ENCODE measurements around the gene EFNA2. TPM values are rescaled to one million over a fixed set of nuclear protein-coding genes. Genes with fewer than 3 reads are reported as not detected.

The EFNA2 gene
- total RNA-seq, 1 experiment from 2014 or later, result 14.3 TPM

DNA sequence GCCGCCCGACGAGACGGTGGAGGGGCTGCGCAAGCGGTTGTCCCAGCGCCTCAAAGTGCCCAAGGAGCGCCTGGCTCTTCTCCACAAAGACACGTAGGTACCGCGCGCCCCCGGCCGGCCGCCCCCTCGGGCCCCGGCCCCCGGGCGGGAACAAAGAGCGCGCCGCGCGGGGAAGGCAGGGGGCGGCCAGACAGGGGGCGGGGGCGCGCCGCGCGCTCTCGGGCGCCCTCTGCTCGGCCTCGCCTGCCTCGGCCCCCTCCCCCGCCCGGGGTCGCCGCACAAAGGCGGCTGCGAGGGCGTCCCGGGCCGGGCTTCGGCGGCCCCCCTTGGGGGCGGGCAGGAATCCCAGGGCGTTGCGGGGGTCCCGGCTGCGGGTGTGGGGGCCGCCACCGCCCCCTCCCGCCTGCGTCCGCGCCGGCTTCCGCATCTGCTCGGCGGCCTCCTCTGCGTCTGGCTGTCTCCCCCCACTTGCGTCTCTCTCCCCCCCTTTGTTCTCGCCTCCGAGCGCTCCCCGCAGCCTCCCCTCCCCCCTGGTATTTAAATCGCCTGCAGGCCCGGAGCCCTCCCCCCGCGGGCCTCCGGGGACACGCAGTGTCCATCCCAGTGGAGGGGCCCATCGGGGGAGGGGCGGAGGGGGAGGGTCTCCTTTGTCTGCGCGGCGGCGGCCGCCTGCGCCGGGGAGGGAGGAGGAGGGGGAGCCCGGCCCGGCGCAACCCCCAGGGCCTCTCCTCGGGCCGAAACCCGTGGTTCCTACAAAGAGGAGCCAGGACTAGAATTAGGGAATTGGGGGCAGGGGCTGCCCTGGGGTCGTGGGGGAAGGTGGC is 35.0 kb upstream of the EFNA2 start:
- no CpG with 5 or more reads among the region's 90 CpGs for WGBS (ENCODE audit: extremely low coverage, insufficient read length, low lambda C conversion rate)

More for the DNA sequence above, 35.0 kb upstream of the EFNA2 start:
- Histone ChIP-seq H3K9me3 (ENCODE audit: control insufficient read depth, low read depth, low read length) (no peaks in the 10 kb centered on the region), H4K91ac (ENCODE audit: insufficient read length, low read depth, low read length) (no peak overlapping the region), H3T11ph (ENCODE audit: low read length) (no peak overlapping the region), H2BK12ac (ENCODE audit: insufficient read length, low read depth, low read length) (no peak overlapping the region), H3K23me2 (ENCODE audit: insufficient read length, low read depth, low read length, poor library complexity, severe bottlenecking) (peaks cover 12% of the 10 kb centered on the region), H3K9ac (ENCODE audit: extremely low read depth, insufficient read length, low read length) (peak overlapping the region; percentile 73), H3K79me2 (ENCODE audit: insufficient read depth, low read length) (peaks cover 11% of the 10 kb centered on the region; the same call in 1 of the 2 replicates), H3K14ac (ENCODE audit: insufficient read depth, low read length) (peak overlapping the region; percentile 89), H3K23ac (ENCODE audit: insufficient read length, low read depth, low read length) (no peak overlapping the region), H2BK120ac (ENCODE audit: low read depth, low read length, poor library complexity, severe bottlenecking) (no peak overlapping the region), H3K4me1 (ENCODE audit: insufficient read depth, low read length) (no peaks in the 10 kb centered on the region; the same call in 1 of the 2 replicates), H4K20me1 (ENCODE audit: control insufficient read depth, insufficient read depth, insufficient read length) (no peaks in the 10 kb centered on the region), H4K8ac (replicated peaks; ENCODE audit: insufficient read length, low read depth, low read length) (no peak overlapping the region), H3K18ac (ENCODE audit: insufficient read length, low read depth, low read length) (no peak overlapping the region), H2BK5ac (ENCODE audit: insufficient read length, low read length) (no peak overlapping the region), H4K5ac (ENCODE audit: insufficient read length, low read depth, low read length) (no peak overlapping the region), H2AFZ (ENCODE audit: low read length) (no peak overlapping the region), H3K79me1 (ENCODE audit: insufficient read depth, low read depth, low read length, poor library complexity, severe bottlenecking) (no peaks in the 10 kb centered on the region), H2BK15ac (ENCODE audit: low read depth, low read length) (no peak overlapping the region), H3K27ac (ENCODE audit: insufficient read length, low read depth, low read length) (no peak overlapping the region), H3K4me2 (ENCODE audit: insufficient read depth, insufficient read length, low read length) (peak overlapping the region; percentile 70), H2AK5ac (ENCODE audit: insufficient read length, low read length) (no peak overlapping the region), H3K56ac (ENCODE audit: insufficient read length, low read depth, low read length) (no peak overlapping the region), H3K27me3 (ENCODE audit: insufficient read depth, low read length) (no peaks in the 10 kb centered on the region), H2BK20ac (ENCODE audit: low read depth, low read length, poor library complexity, severe bottlenecking) (no peak overlapping the region), H3K4ac (ENCODE audit: low read depth, low read length) (no peak overlapping the region)
- TF ChIP-seq, protein P1, sequence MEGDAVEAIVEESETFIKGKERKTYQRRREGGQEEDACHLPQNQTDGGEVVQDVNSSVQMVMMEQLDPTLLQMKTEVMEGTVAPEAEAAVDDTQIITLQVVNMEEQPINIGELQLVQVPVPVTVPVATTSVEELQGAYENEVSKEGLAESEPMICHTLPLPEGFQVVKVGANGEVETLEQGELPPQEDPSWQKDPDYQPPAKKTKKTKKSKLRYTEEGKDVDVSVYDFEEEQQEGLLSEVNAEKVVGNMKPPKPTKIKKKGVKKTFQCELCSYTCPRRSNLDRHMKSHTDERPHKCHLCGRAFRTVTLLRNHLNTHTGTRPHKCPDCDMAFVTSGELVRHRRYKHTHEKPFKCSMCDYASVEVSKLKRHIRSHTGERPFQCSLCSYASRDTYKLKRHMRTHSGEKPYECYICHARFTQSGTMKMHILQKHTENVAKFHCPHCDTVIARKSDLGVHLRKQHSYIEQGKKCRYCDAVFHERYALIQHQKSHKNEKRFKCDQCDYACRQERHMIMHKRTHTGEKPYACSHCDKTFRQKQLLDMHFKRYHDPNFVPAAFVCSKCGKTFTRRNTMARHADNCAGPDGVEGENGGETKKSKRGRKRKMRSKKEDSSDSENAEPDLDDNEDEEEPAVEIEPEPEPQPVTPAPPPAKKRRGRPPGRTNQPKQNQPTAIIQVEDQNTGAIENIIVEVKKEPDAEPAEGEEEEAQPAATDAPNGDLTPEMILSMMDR (conservative IDR thresholded peaks at IDR 0.05), result no peak; the same call in 2 of the 3 replicates
- H3K4me3 Mint-ChIP-seq, result peak overlapping the region; percentile 84 to 90
- H3K27ac Mint-ChIP-seq, result peak overlapping the region; percentile 84 to 94 (median 92); a peak in 3 of 7 replicates
- peaks cover 0 to 20% of the 10 kb centered on the region in 2 experiments; a peak in 1 of 4 replicates for H3K4me1 Mint-ChIP-seq
- H3K9me3 Mint-ChIP-seq, result no peaks in the 10 kb centered on the region; a peak in 1 of 5 replicates
- peaks cover 16 to 38% (median 29%) of the 10 kb centered on the region in 3 experiments; a peak in 6 of 7 replicates for H3K36me3 Mint-ChIP-seq (ENCODE audit: insufficient read depth in 1 of 3, low read depth in 3 of 3)
- no peak for DNase-seq
- no peaks in the 10 kb centered on the region for H3K27me3 Mint-ChIP-seq (ENCODE audit: low read depth)
